Keratinocyte (primary cell): Measurements from ENCODE around the gene ERG28.

Source experiments
- EZH2 ChIP-seq: IDR thresholded peaks from one replicate; pipeline ENCODE4 v1.6.1; 2012; ENCODE audit warnings: inconsistent platforms, mild to moderate bottlenecking, low read length, moderate library complexity
- TF ChIP-seq, protein P1 (sequence below), 3 experiments: IDR thresholded peaks in 1 of 3; conservative IDR thresholded peaks in 1 of 3; optimal IDR thresholded peaks in 1 of 3; 2 replicates in 2 of 3; 3 replicates in 1 of 3; pipeline versions ENCODE3 to v1.5.1; 2011; ENCODE audit warnings: low read length in 3 of 3, mild to moderate bottlenecking in 3 of 3, moderate library complexity in 2 of 3, control low read depth in 1 of 3, inconsistent platforms in 1 of 3; ENCODE audit not compliant: insufficient read depth in 2 of 3; ENCODE audit errors: extremely low read depth in 1 of 3

DNA sequence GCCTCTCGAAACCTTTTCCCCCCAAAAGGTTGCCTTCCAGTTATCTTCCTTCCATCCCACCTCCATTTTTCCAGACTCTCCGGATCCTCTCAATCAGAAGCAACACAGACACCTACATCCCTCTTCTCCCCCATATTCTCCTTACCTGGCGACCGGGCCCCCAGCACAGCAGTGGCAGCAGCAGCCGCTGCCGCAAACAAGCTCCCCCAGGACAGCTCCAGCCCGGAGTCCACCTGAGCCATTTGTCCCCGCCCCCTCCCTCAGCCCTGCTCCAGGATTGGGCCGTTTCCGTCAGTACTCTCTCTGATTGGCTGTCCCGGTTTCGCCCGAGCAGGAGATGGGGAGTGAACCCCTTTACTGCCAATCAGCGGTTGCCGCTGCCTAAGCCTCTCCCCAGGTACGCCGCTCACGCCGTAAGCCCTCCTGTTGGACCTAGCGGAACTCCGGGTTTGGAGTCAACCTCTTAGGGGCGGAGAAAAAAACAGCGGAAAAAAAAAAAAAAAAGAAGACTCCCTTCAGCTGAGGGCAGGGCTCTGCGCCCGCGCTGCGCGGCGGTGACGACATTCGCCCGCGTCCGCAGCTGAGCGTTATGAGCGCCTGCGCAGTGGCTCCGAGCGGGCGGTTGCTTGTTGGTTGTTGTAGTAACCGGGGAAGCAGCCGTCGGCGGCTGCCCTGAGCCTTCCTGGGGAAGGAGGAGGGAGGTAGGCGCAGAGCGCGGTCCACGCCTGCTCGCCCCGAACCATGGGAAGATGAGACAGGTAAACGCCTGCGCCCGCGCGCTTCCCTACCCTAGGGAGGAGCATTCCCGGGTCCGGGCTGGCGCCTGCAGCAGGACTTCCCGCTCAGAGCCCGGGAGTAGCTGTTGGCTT lies at the start of gene ERG28, which contains the start of gene TTLL5:
- TF ChIP-seq, protein P1, sequence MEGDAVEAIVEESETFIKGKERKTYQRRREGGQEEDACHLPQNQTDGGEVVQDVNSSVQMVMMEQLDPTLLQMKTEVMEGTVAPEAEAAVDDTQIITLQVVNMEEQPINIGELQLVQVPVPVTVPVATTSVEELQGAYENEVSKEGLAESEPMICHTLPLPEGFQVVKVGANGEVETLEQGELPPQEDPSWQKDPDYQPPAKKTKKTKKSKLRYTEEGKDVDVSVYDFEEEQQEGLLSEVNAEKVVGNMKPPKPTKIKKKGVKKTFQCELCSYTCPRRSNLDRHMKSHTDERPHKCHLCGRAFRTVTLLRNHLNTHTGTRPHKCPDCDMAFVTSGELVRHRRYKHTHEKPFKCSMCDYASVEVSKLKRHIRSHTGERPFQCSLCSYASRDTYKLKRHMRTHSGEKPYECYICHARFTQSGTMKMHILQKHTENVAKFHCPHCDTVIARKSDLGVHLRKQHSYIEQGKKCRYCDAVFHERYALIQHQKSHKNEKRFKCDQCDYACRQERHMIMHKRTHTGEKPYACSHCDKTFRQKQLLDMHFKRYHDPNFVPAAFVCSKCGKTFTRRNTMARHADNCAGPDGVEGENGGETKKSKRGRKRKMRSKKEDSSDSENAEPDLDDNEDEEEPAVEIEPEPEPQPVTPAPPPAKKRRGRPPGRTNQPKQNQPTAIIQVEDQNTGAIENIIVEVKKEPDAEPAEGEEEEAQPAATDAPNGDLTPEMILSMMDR (optimal IDR thresholded peaks at IDR 0.05 in 1 of 3, IDR thresholded peaks at IDR 0.05 in 1 of 3, conservative IDR thresholded peaks at IDR 0.05 in 1 of 3; ENCODE audit: extremely low read depth in 1 of 3, insufficient read depth in 2 of 3, low read length in 3 of 3): no peak
- TF ChIP-seq EZH2: no peak
